A549 treated with DMSO at 1 μM for 4 hours (cell line): ENCODE measurements around the gene CCDC112. TPM values are rescaled to one million over a fixed set of nuclear protein-coding genes. Genes with fewer than 3 reads are reported as not detected.

ENCODE experiments used
- total RNA-seq: library from RNA; stranded (reverse); fragments of 200-300 nt; extraction: Qiagen RNA extraction; gene quantifications from 5 replicates; pipeline ENCODE4 v1.2.3, GENCODE V29; 2022; ENCODE audit warnings: low read depth

The CCDC112 gene, protein sequence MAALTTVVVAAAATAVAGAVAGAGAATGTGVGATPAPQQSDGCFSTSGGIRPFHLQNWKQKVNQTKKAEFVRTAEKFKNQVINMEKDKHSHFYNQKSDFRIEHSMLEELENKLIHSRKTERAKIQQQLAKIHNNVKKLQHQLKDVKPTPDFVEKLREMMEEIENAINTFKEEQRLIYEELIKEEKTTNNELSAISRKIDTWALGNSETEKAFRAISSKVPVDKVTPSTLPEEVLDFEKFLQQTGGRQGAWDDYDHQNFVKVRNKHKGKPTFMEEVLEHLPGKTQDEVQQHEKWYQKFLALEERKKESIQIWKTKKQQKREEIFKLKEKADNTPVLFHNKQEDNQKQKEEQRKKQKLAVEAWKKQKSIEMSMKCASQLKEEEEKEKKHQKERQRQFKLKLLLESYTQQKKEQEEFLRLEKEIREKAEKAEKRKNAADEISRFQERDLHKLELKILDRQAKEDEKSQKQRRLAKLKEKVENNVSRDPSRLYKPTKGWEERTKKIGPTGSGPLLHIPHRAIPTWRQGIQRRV
- 7.2 to 8.8 TPM (median 7.5 TPM) in 5 replicates for total RNA-seq

DNA sequence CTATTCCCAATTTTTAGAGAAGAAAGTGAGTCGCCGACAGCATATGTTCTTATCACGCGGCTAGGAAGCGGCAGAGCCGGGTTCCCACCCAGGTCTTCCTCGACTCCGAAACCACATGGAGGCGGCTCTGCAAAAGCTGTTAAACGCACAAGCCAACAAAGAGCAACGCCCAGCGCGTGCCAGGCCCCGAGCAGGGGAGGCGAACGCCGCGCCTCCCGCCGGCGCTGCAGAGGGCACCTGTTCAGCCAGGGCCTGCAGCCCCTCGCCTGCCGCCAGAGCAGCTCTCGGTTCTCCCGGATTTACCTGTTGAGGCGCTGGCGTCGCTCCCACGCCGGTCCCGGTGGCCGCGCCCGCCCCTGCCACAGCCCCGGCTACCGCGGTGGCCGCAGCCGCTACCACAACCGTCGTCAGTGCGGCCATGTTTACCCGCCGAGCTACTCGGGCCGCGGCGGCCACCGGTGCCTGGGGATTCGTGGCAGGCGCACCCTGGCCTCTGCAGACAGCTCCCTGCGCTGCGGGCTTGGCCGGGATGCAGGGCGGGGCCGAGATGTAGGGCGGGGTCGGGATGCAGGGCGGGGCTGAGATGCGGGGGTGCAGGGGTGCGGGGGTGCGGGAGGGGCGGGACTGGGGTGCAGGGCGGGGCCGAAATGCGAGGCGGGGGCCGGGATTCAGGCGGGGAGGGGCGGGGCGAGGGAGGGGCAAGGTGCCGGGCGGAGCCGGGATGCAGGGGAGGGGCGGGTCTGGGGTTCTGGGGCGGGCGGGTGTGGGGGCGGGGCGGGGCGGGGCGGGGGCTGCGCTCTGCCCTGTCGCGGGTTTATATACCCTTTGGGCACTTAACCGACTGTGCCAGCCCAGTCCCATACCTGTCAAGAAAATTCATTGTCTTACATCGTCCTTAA is at the start of gene CCDC112:
TSS of gene CCDC112 (minus strand) at position 531 of the 899 bp plus-strand sequence. CDS start at position 420, 111 bp downstream.

DNA sequence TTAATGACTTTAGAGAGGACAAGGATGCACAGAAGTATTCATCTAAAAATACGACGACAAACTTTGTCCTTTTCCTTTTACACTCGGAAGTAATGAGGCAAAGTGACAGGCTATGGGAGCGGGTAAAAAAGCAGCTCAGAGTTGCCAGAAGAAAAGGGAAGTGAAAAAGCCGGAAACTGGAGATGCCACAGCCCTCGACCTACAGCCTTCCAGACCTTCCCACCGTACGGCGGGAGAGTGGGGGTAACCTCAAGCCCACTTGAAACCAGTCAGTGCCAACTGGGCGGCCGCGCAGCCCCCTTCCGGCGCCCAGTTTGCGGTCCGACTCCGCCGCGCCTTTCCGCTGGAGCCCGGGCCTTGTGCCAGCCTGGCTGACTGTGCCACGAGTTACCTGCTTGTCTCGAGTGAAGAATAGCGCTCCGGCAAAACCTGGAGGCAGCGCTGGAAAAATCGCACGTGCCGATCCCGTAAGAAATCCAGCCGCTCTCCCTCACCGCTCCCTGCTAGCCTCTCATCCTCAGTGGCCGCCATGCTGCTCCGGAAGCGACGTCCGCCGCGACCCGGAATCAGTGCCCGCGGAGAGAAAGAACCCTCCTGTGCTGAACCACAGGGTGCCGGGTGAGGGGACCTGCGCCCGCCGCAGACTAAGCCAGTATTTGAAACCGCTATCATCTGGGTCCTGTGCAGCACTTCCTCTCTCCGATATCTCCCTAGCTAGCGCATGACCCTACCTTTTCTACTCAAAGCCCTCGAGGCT is 34.0 kb downstream of the CCDC112 start, which contains the start of gene PGGT1B:
TSS of gene PGGT1B (minus strand) at position 557 of the 757 bp plus-strand sequence. CDS start at position 531, 26 bp downstream.

Other genes with a start within 250 kb of the CCDC112 start
- 1.5 to 2.4 TPM (median 2.0 TPM) in 5 replicates for gene TRIM36, start 126.7 kb downstream of the CCDC112 start, total RNA-seq
- 19.1 to 24.3 TPM (median 21.9 TPM) in 5 replicates for gene PGGT1B, start 33.8 kb downstream of the CCDC112 start, total RNA-seq
- 6.5 to 8.0 TPM (median 7.5 TPM) in 5 replicates for gene FEM1C, start 248.1 kb upstream of the CCDC112 start, total RNA-seq